NB4 (cell line): ENCODE data around the gene ZNF827.

Experiments
- CTCF ChIP-seq: IDR thresholded peaks from one replicate; pipeline ENCODE4 v1.5.1; 2012; ENCODE audit warnings: low read depth, low read length
- MYC ChIP-seq: IDR thresholded peaks from 2 replicates; pipeline ENCODE4 v1.6.1; 2011; ENCODE audit warnings: low read depth, low read length
- POLR2A ChIP-seq: IDR thresholded peaks from 2 replicates; pipeline ENCODE4 v1.6.1; 2011; ENCODE audit warnings: mild to moderate bottlenecking; ENCODE audit not compliant: insufficient read length; ENCODE audit errors: extremely low read depth

- TF ChIP-seq CTCF (no peak), POLR2A (no peak), MYC (no peak)
Measured at GRCh38 chr4:145861336-145862318, 77.0 kb downstream of the ZNF827 start.
